ENCODE measurements around the gene TMEM150B. TPM values are rescaled to one million over a fixed set of nuclear protein-coding genes. Genes with fewer than 3 reads are reported as not detected.

TMEM150B gene
- total and polyA plus RNA-seq, 12 donors, result 0.11 to 20.8 (median 5.4) TPM

- TF ChIP-seq CTCF (IDR thresholded peaks at IDR 0.05) (no peak), POLR2A (IDR thresholded peaks at IDR 0.05) (no peak)
- WGBS, 4 donors, result 89 to 95% (median 92%) methylated on average over 9 to 16 of the region's 16 CpGs
- Histone ChIP-seq H3K27me3 (no peaks in the 10 kb centered on the region), H3K9me3 (replicated peaks in 1 of 3) (no peaks in the 10 kb centered on the region), H3K4me3 (no peak overlapping the region), H3K4me1 (replicated peaks in 1 of 2) (peaks cover 0 to 1% of the 10 kb centered on the region in 2 donors), H3K27ac (no peak overlapping the region), H3K36me3 (replicated peaks in 1 of 2) (no peaks in the 10 kb centered on the region)
- no peak for DNase-seq
- intact Hi-C loops (cut with DNase I), result no loop called here
Measured at GRCh38 chr19:55265173-55265572, 60.0 kb downstream of the TMEM150B start.

- no peaks in the 10 kb centered on the region for H3K9me3 ChIP-seq (replicated peaks in 1 of 3)
- DNase-seq, result no peak
- no peaks in the 10 kb centered on the region for H3K36me3 ChIP-seq (replicated peaks in 1 of 2)
- intact Hi-C loops (cut with DNase I), result no loop called here
- peaks cover 5 to 8% of the 10 kb centered on the region in 2 donors for H3K4me1 ChIP-seq (replicated peaks in 1 of 2)
- 73 to 94% (median 89%) methylated on average over 4 to 5 of the region's 5 CpGs for WGBS, 4 donors
- H3K4me3 ChIP-seq, result no peak overlapping the region
- no peaks in the 10 kb centered on the region for H3K27me3 ChIP-seq
- no peak overlapping the region for H3K27ac ChIP-seq
- TF ChIP-seq POLR2A (IDR thresholded peaks at IDR 0.05), result no peak
- TF ChIP-seq CTCF (IDR thresholded peaks at IDR 0.05), result no peak
Measured at GRCh38 chr19:55264531-55264930, 60.6 kb downstream of the TMEM150B start.

Other genes with a start within 250 kb of the TMEM150B start
- gene EPS8L1, start 249.5 kb downstream of the TMEM150B start, total RNA-seq, result 1 to 10 TPM in 6 of 9 donors, under 1 TPM in 2, not detected in 1; 0.60 to 4.4 (median 2.0) TPM
- 1 to 10 TPM in 2 of 3 donors, not detected in 1; 3.6 to 8.0 TPM for gene EPS8L1, start 249.5 kb downstream of the TMEM150B start, polyA plus RNA-seq
- gene PPP1R12C, start 207.7 kb downstream of the TMEM150B start, total RNA-seq, result 100 to 1,000 TPM in 1 of 9 donors, 10 to 100 TPM in 8; 45.8 to 113 (median 74.2) TPM
- 100 to 1,000 TPM in 2 of 3 donors, 10 to 100 TPM in 1; 22.1 to 251 (median 220) TPM for gene PPP1R12C, start 207.7 kb downstream of the TMEM150B start, polyA plus RNA-seq
- gene TNNT1, start 176.1 kb downstream of the TMEM150B start, total RNA-seq, result 10 to 100 TPM in 1 of 9 donors, 1 to 10 TPM in 1, under 1 TPM in 4, not detected in 3; 0.36 to 11.1 (median 0.90) TPM
- 1 to 10 TPM in 1 of 3 donors, under 1 TPM in 1, not detected in 1; 0.48 to 2.5 TPM for gene TNNT1, start 176.1 kb downstream of the TMEM150B start, polyA plus RNA-seq
- gene TNNI3, start 167.6 kb downstream of the TMEM150B start, total RNA-seq, result 100 to 1,000 TPM in 1 of 9 donors, 10 to 100 TPM in 1, 1 to 10 TPM in 1, not detected in 6; 9.7 to 461 (median 20.5) TPM
- 10 to 100 TPM in 2 of 3 donors, under 1 TPM in 1; 0.51 to 25.3 (median 24.4) TPM for gene TNNI3, start 167.6 kb downstream of the TMEM150B start, polyA plus RNA-seq
- gene DNAAF3, start 158.7 kb downstream of the TMEM150B start, total RNA-seq, result 1 to 10 TPM; 1.9 to 5.8 (median 3.4) TPM
- 1 to 10 TPM; 2.1 to 4.5 (median 3.9) TPM for gene DNAAF3, start 158.7 kb downstream of the TMEM150B start, polyA plus RNA-seq
- gene SYT5, start 145.1 kb downstream of the TMEM150B start, total RNA-seq, result 10 to 100 TPM in 2 of 9 donors, 1 to 10 TPM in 2, under 1 TPM in 2, not detected in 3; 0.07 to 12.1 (median 3.5) TPM
- 10 to 100 TPM; 19.5 to 52.0 (median 22.1) TPM for gene SYT5, start 145.1 kb downstream of the TMEM150B start, polyA plus RNA-seq
- gene PTPRH, start 115.8 kb downstream of the TMEM150B start, total RNA-seq, result 100 to 1,000 TPM in 1 of 9 donors, 10 to 100 TPM in 8; 42.8 to 159 (median 54.8) TPM
- gene PTPRH, start 115.8 kb downstream of the TMEM150B start, polyA plus RNA-seq, result 10 to 100 TPM; 30.1 to 54.9 (median 34.9) TPM
- gene TMEM86B, start 96.6 kb downstream of the TMEM150B start, total RNA-seq, result 1 to 10 TPM; 1.5 to 5.2 (median 4.1) TPM
- 10 to 100 TPM in 2 of 3 donors, under 1 TPM in 1; 0.20 to 47.8 (median 23.1) TPM for gene TMEM86B, start 96.6 kb downstream of the TMEM150B start, polyA plus RNA-seq
- gene PPP6R1, start 66.3 kb downstream of the TMEM150B start, total RNA-seq, result 100 to 1,000 TPM in 2 of 9 donors, 10 to 100 TPM in 7; 28.9 to 116 (median 87.2) TPM
- 100 to 1,000 TPM in 1 of 3 donors, 10 to 100 TPM in 2; 33.4 to 102 (median 56.1) TPM for gene PPP6R1, start 66.3 kb downstream of the TMEM150B start, polyA plus RNA-seq
- gene HSPBP1, start 45.2 kb downstream of the TMEM150B start, total RNA-seq, result 10 to 100 TPM; 22.0 to 46.0 (median 31.8) TPM
- 10 to 100 TPM; 18.8 to 49.8 (median 49.2) TPM for gene HSPBP1, start 45.2 kb downstream of the TMEM150B start, polyA plus RNA-seq
- gene BRSK1, start 41.3 kb downstream of the TMEM150B start, total RNA-seq, result 10 to 100 TPM in 7 of 9 donors, 1 to 10 TPM in 2; 2.0 to 24.9 (median 13.1) TPM
- gene BRSK1, start 41.3 kb downstream of the TMEM150B start, polyA plus RNA-seq, result 10 to 100 TPM in 2 of 3 donors, 1 to 10 TPM in 1; 7.2 to 64.3 (median 27.6) TPM
- gene KMT5C, start 14.5 kb upstream of the TMEM150B start, total RNA-seq, result 10 to 100 TPM in 6 of 9 donors, 1 to 10 TPM in 3; 3.9 to 38.3 (median 14.9) TPM
- 10 to 100 TPM in 2 of 3 donors, 1 to 10 TPM in 1; 1.4 to 56.7 (median 30.3) TPM for gene KMT5C, start 14.5 kb upstream of the TMEM150B start, polyA plus RNA-seq
- under 1 TPM in 2 of 9 donors, not detected in 7; 0.17 to 0.18 TPM for gene COX6B2, start 29.4 kb upstream of the TMEM150B start, total RNA-seq
- not detected for gene COX6B2, start 29.4 kb upstream of the TMEM150B start, polyA plus RNA-seq
- gene GARIN5B, start 37.9 kb upstream of the TMEM150B start, total RNA-seq, result not detected
- gene GARIN5B, start 37.9 kb upstream of the TMEM150B start, polyA plus RNA-seq, result not detected
- gene IL11, start 45.1 kb upstream of the TMEM150B start, total RNA-seq, result under 1 TPM in 2 of 9 donors, not detected in 7; 0.17 to 0.28 TPM
- gene IL11, start 45.1 kb upstream of the TMEM150B start, polyA plus RNA-seq, result 1 to 10 TPM in 1 of 3 donors, under 1 TPM in 1, not detected in 1; 0.24 to 1.1 TPM
- 1 to 10 TPM in 2 of 9 donors, under 1 TPM in 1, not detected in 6; 0.55 to 2.3 (median 1.1) TPM for gene TMEM190, start 51.5 kb upstream of the TMEM150B start, total RNA-seq
- 10 to 100 TPM in 1 of 3 donors, 1 to 10 TPM in 1, under 1 TPM in 1; 0.62 to 63.0 (median 4.7) TPM for gene TMEM190, start 51.5 kb upstream of the TMEM150B start, polyA plus RNA-seq
- 1 to 10 TPM in 8 of 9 donors, under 1 TPM in 1; 0.28 to 9.3 (median 2.9) TPM for gene TMEM238, start 59.0 kb upstream of the TMEM150B start, total RNA-seq
- gene TMEM238, start 59.0 kb upstream of the TMEM150B start, polyA plus RNA-seq, result under 1 TPM in 1 of 3 donors, not detected in 2; 0.13 TPM
- 1,000 to 10,000 TPM in 4 of 9 donors, 100 to 1,000 TPM in 5; 194 to 2,378 (median 694) TPM for gene RPL28, start 60.6 kb upstream of the TMEM150B start, total RNA-seq
- gene RPL28, start 60.6 kb upstream of the TMEM150B start, polyA plus RNA-seq, result 1,000 to 10,000 TPM in 2 of 3 donors, 100 to 1,000 TPM in 1; 577 to 2,804 (median 2,164) TPM
- 10 to 100 TPM; 13.0 to 57.1 (median 20.3) TPM for gene UBE2S, start 82.4 kb upstream of the TMEM150B start, total RNA-seq
- 10 to 100 TPM in 2 of 3 donors, 1 to 10 TPM in 1; 8.8 to 18.0 (median 11.9) TPM for gene UBE2S, start 82.4 kb upstream of the TMEM150B start, polyA plus RNA-seq
- under 1 TPM in 5 of 9 donors, not detected in 4; 0.08 to 0.49 (median 0.20) TPM for gene SHISA7, start 118.0 kb upstream of the TMEM150B start, total RNA-seq
- gene SHISA7, start 118.0 kb upstream of the TMEM150B start, polyA plus RNA-seq, result 1 to 10 TPM in 2 of 3 donors, under 1 TPM in 1; 0.47 to 1.3 (median 1.1) TPM
- 100 to 1,000 TPM in 1 of 9 donors, 10 to 100 TPM in 8; 58.2 to 181 (median 78.3) TPM for gene ISOC2, start 136.3 kb upstream of the TMEM150B start, total RNA-seq
- gene ISOC2, start 136.3 kb upstream of the TMEM150B start, polyA plus RNA-seq, result 100 to 1,000 TPM in 1 of 3 donors, 10 to 100 TPM in 2; 18.1 to 119 (median 75.0) TPM
- not detected for gene C19orf85, start 139.4 kb upstream of the TMEM150B start, total RNA-seq
- not detected for gene C19orf85, start 139.4 kb upstream of the TMEM150B start, polyA plus RNA-seq
- 10 to 100 TPM in 3 of 9 donors, 1 to 10 TPM in 5, under 1 TPM in 1; 0.83 to 27.9 (median 8.7) TPM for gene ZNF628, start 151.3 kb upstream of the TMEM150B start, total RNA-seq
- gene ZNF628, start 151.3 kb upstream of the TMEM150B start, polyA plus RNA-seq, result 10 to 100 TPM in 1 of 3 donors, 1 to 10 TPM in 1, under 1 TPM in 1; 0.04 to 17.5 (median 3.7) TPM
- 10 to 100 TPM in 6 of 9 donors, 1 to 10 TPM in 3; 4.9 to 46.7 (median 18.3) TPM for gene NAT14, start 159.8 kb upstream of the TMEM150B start, total RNA-seq
- 100 to 1,000 TPM in 1 of 3 donors, 10 to 100 TPM in 1, 1 to 10 TPM in 1; 6.2 to 108 (median 53.8) TPM for gene NAT14, start 159.8 kb upstream of the TMEM150B start, polyA plus RNA-seq
- 1 to 10 TPM in 8 of 9 donors, under 1 TPM in 1; 0.33 to 6.8 (median 4.4) TPM for gene SSC5D, start 163.1 kb upstream of the TMEM150B start, total RNA-seq
- 1 to 10 TPM; 1.3 to 10.0 (median 1.5) TPM for gene SSC5D, start 163.1 kb upstream of the TMEM150B start, polyA plus RNA-seq
- not detected for gene SBK2, start 211.8 kb upstream of the TMEM150B start, total RNA-seq
- not detected for gene SBK2, start 211.8 kb upstream of the TMEM150B start, polyA plus RNA-seq
- under 1 TPM in 2 of 9 donors, not detected in 7; 0.18 to 0.68 TPM for gene SBK3, start 220.2 kb upstream of the TMEM150B start, total RNA-seq
- under 1 TPM in 1 of 3 donors, not detected in 2; 0.10 TPM for gene SBK3, start 220.2 kb upstream of the TMEM150B start, polyA plus RNA-seq

Measured in adrenal gland (tissue), 12 donors.